HepG2 (cell line): Measurements from ENCODE around the gene FAM174B. TPM values are rescaled to one million over a fixed set of nuclear protein-coding genes. Genes with fewer than 3 reads are reported as not detected.

ENCODE experiments used
- CREBL2 ChIP-seq: sonication (generic); formaldehyde crosslinking; IDR thresholded peaks from 2 replicates; pipeline ENCODE4 v1.8.1; 2023; ENCODE audit warnings: missing genetic modification reagents, mild to moderate bottlenecking, borderline replicate concordance
- HHEX ChIP-seq: IDR thresholded peaks from 2 replicates; pipeline ENCODE4 v1.6.1; 2016; ENCODE audit warnings: control low read depth
- KLF13 ChIP-seq: sonication (generic); formaldehyde crosslinking; IDR thresholded peaks from 2 replicates; pipeline ENCODE4 v1.4.0; 2020; ENCODE audit warnings: mild to moderate bottlenecking, missing genetic modification reagents
- MAFK ChIP-seq, 2 experiments: IDR thresholded peaks in 1 of 2; conservative IDR thresholded peaks in 1 of 2; 2 replicates each; pipeline ENCODE4 v1.6.1; 2011; ENCODE audit warnings: improper control_type of control experiment in 2 of 2, low read length in 2 of 2
- NFE2L1 ChIP-seq: sonication (generic); formaldehyde crosslinking; IDR thresholded peaks from 2 replicates; pipeline ENCODE4 v1.4.0; 2020; ENCODE audit warnings: missing genetic modification reagents, mild to moderate bottlenecking, borderline replicate concordance
- NPAS2 ChIP-seq: sonication (generic); formaldehyde crosslinking; IDR thresholded peaks from 2 replicates; pipeline ENCODE4 v1.8.0; 2022; ENCODE audit warnings: mild to moderate bottlenecking, missing genetic modification reagents, borderline replicate concordance
- RNF2 ChIP-seq: fragments of 450-650 bp; conservative IDR thresholded peaks from 2 replicates; pipeline ENCODE4 v1.6.1; 2016; ENCODE audit warnings: low read depth
- TRIM22 ChIP-seq: fragments of 450-650 bp; IDR thresholded peaks from 2 replicates; pipeline ENCODE4 v1.6.1; 2017
- ZNF20 ChIP-seq: sonication (generic); formaldehyde crosslinking; IDR thresholded peaks from 2 replicates; pipeline ENCODE4 v1.4.0; 2020; ENCODE audit warnings: mild to moderate bottlenecking, moderate library complexity, missing genetic modification reagents
- ZNF354B ChIP-seq: sonication (generic); formaldehyde crosslinking; IDR thresholded peaks from 2 replicates; pipeline ENCODE4 v1.8.0; 2022; ENCODE audit warnings: mild to moderate bottlenecking, missing genetic modification reagents
- ZNF83 ChIP-seq: sonication (generic); formaldehyde crosslinking; IDR thresholded peaks from 2 replicates; pipeline ENCODE4 v1.4.0; 2020; ENCODE audit warnings: missing genetic modification reagents, mild to moderate bottlenecking, borderline replicate concordance
- polyA plus RNA-seq, 8 experiments: library from polyadenylated mRNA; depleted of rRNA in 3 of 8; stranded (reverse) in 7 of 8; unstranded in 1 of 8; fragments of >200 nt; fragmentation: Illumina TruSeq in 4 of 8; extraction: Trizol in 4 of 8; gene quantifications; 2 replicates each; pipeline versions ENCODE4 v1.2.1 to v1.2.3, GENCODE V29; 2011 to 2016; ENCODE audit warnings: low read depth in 4 of 8, missing spikeins in 1 of 8, mixed read lengths in 1 of 8; ENCODE audit not compliant: insufficient read depth in 1 of 8
- total RNA-seq, 5 experiments: library from RNA; depleted of rRNA; stranded (reverse); fragments of >200 nt; fragmentation: Illumina TruSeq; extraction: Trizol; gene quantifications; 2 replicates each; pipeline ENCODE4 v1.2.3, GENCODE V29; 2016; ENCODE audit warnings: low read depth in 1 of 5
- TF ChIP-seq, protein P1 (sequence below): sonication (generic); formaldehyde crosslinking; IDR thresholded peaks from 2 replicates; pipeline ENCODE4 v1.4.0; 2020; ENCODE audit warnings: missing genetic modification reagents, borderline replicate concordance
- TF ChIP-seq, protein P2 (sequence below): sonication (generic); formaldehyde crosslinking; IDR thresholded peaks from 2 replicates; pipeline ENCODE4 v1.4.0; 2020; ENCODE audit warnings: missing genetic modification reagents
- TF ChIP-seq, protein P3 (sequence below): sonication (generic); IDR thresholded peaks from 2 replicates; pipeline ENCODE4 v1.6.1; 2016; ENCODE audit warnings: low read depth, borderline replicate concordance

FAM174B gene
- total and polyA plus RNA-seq, 2 of the 13 experiments (the other 11 are each of a cell fraction or from before 2014, with no cell fraction given), result 0.90 to 2.1 TPM

DNA sequence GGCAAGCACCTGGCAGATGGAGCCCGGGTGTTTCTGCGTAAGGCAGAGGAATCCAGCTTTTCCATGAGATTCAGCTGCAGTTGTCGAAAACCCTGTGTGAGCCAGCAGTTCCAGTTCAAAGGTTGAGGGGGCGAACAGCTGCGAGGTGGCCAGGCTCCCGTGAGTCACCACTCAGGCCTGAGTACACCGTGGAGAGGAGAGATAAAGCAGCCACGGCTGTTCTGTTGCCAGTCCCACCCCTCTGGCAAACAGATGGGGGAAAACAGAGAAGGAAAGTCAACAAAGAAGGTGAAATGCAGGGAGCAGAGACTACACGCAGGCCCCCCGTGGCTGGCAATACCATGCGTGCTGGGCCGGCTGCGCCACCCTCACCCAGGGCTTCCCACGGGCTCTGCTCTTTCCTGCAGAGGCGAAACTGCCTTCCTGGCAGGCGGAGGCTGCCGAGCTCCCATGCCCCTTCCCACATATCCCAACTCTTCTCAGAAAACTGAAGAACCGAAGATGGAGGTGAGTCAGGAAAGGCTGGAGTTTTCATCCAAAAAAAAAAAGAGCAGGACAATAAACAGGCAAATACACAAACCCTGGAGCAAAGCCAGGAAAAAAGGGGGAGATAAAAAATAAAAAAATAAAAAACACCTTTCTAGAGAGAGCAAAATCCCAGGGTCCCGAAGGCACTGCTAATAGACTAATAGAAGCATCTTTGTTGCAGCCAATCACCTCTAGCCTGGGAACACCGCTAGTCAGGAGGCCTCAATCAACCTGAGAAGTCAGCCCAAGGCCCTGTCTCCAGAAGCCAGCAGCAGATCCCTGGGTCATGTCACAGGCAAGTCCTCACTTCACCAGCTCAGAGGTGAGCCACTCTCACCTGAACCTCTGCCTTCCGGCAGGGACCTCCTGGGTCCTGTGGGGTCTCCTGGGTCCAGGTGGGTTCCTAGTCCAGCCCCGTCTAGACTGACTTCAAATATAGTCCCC lies 37.7 kb downstream of the FAM174B start (continued):
- TF ChIP-seq, protein P1, sequence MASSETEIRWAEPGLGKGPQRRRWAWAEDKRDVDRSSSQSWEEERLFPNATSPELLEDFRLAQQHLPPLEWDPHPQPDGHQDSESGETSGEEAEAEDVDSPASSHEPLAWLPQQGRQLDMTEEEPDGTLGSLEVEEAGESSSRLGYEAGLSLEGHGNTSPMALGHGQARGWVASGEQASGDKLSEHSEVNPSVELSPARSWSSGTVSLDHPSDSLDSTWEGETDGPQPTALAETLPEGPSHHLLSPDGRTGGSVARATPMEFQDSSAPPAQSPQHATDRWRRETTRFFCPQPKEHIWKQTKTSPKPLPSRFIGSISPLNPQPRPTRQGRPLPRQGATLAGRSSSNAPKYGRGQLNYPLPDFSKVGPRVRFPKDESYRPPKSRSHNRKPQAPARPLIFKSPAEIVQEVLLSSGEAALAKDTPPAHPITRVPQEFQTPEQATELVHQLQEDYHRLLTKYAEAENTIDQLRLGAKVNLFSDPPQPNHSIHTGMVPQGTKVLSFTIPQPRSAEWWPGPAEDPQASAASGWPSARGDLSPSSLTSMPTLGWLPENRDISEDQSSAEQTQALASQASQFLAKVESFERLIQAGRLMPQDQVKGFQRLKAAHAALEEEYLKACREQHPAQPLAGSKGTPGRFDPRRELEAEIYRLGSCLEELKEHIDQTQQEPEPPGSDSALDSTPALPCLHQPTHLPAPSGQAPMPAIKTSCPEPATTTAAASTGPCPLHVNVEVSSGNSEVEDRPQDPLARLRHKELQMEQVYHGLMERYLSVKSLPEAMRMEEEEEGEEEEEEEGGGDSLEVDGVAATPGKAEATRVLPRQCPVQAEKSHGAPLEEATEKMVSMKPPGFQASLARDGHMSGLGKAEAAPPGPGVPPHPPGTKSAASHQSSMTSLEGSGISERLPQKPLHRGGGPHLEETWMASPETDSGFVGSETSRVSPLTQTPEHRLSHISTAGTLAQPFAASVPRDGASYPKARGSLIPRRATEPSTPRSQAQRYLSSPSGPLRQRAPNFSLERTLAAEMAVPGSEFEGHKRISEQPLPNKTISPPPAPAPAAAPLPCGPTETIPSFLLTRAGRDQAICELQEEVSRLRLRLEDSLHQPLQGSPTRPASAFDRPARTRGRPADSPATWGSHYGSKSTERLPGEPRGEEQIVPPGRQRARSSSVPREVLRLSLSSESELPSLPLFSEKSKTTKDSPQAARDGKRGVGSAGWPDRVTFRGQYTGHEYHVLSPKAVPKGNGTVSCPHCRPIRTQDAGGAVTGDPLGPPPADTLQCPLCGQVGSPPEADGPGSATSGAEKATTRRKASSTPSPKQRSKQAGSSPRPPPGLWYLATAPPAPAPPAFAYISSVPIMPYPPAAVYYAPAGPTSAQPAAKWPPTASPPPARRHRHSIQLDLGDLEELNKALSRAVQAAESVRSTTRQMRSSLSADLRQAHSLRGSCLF (CRISPR knock-in tag), result no peak
- TF ChIP-seq RNF2 (peak; percentile 70; the same call in 1 of the 2 replicates), MAFK (conservative IDR thresholded peaks at IDR 0.05 in 1 of 2, IDR thresholded peaks at IDR 0.05 in 1 of 2; ENCODE audit: low read length in 2 of 2) (no peak), NFE2L1 (CRISPR knock-in tag) (no peak), HHEX (no peak), TRIM22 (no peak), ZNF354B (CRISPR knock-in tag) (no peak), ZNF20 (no peak), CREBL2 (CRISPR knock-in tag) (no peak), ZNF83 (no peak), KLF13 (CRISPR knock-in tag) (no peak), NPAS2 (CRISPR knock-in tag) (no peak)
- TF ChIP-seq, protein P2, sequence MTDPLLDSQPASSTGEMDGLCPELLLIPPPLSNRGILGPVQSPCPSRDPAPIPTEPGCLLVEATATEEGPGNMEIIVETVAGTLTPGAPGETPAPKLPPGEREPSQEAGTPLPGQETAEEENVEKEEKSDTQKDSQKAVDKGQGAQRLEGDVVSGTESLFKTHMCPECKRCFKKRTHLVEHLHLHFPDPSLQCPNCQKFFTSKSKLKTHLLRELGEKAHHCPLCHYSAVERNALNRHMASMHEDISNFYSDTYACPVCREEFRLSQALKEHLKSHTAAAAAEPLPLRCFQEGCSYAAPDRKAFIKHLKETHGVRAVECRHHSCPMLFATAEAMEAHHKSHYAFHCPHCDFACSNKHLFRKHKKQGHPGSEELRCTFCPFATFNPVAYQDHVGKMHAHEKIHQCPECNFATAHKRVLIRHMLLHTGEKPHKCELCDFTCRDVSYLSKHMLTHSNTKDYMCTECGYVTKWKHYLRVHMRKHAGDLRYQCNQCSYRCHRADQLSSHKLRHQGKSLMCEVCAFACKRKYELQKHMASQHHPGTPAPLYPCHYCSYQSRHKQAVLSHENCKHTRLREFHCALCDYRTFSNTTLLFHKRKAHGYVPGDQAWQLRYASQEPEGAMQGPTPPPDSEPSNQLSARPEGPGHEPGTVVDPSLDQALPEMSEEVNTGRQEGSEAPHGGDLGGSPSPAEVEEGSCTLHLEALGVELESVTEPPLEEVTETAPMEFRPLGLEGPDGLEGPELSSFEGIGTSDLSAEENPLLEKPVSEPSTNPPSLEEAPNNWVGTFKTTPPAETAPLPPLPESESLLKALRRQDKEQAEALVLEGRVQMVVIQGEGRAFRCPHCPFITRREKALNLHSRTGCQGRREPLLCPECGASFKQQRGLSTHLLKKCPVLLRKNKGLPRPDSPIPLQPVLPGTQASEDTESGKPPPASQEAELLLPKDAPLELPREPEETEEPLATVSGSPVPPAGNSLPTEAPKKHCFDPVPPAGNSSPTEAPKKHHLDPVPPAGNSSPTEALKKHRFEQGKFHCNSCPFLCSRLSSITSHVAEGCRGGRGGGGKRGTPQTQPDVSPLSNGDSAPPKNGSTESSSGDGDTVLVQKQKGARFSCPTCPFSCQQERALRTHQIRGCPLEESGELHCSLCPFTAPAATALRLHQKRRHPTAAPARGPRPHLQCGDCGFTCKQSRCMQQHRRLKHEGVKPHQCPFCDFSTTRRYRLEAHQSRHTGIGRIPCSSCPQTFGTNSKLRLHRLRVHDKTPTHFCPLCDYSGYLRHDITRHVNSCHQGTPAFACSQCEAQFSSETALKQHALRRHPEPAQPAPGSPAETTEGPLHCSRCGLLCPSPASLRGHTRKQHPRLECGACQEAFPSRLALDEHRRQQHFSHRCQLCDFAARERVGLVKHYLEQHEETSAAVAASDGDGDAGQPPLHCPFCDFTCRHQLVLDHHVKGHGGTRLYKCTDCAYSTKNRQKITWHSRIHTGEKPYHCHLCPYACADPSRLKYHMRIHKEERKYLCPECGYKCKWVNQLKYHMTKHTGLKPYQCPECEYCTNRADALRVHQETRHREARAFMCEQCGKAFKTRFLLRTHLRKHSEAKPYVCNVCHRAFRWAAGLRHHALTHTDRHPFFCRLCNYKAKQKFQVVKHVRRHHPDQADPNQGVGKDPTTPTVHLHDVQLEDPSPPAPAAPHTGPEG, result no peak
- TF ChIP-seq, protein P3, sequence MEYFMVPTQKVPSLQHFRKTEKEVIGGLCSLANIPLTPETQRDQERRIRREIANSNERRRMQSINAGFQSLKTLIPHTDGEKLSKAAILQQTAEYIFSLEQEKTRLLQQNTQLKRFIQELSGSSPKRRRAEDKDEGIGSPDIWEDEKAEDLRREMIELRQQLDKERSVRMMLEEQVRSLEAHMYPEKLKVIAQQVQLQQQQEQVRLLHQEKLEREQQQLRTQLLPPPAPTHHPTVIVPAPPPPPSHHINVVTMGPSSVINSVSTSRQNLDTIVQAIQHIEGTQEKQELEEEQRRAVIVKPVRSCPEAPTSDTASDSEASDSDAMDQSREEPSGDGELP, result peak; percentile 98
